Neural progenitor cell (in vitro differentiated cells): ENCODE data around the gene GULP1. TPM values are rescaled to one million over a fixed set of nuclear protein-coding genes. Genes with fewer than 3 reads are reported as not detected.
A peak's percentile ranks its signal among the peaks of the same experiment; 100 is the strongest.

Source experiments
- DNase-seq: peaks from one replicate; pipeline ENCODE4 v3.0.0-alpha.2; 2016; ENCODE audit warnings: low spot score
- H2AFZ ChIP-seq: fragments of 200-600 bp; sonication (generic); replicated peaks from 2 replicates; pipeline ENCODE4 v1.6.1; 2016; ENCODE audit warnings: antibody characterized with exemption
- H3F3A ChIP-seq: fragments of 200-600 bp; sonication (generic); 2 replicates; pipeline ENCODE4 v1.6.1; 2016; ENCODE audit warnings: antibody characterized with exemption, low read depth
- H3K27ac ChIP-seq: fragments of 200-600 bp; sonication (generic); 2 replicates; pipeline ENCODE4 v1.5.1; 2016; ENCODE audit warnings: mild to moderate bottlenecking
- H3K27me3 ChIP-seq: fragments of 200-600 bp; sonication (generic); 2 replicates; pipeline ENCODE4 v1.6.1; 2016; ENCODE audit warnings: mild to moderate bottlenecking, moderate library complexity
- H3K36me3 ChIP-seq: fragments of 200-600 bp; sonication (generic); 2 replicates; pipeline ENCODE4 v1.5.1; 2016
- H3K4me1 ChIP-seq: fragments of 200-600 bp; sonication (generic); 2 replicates; pipeline ENCODE4 v1.6.1; 2016; ENCODE audit warnings: mixed run types
- H3K4me2 ChIP-seq: fragments of 200-600 bp; sonication (generic); 2 replicates; pipeline ENCODE4 v1.6.1; 2016
- H3K4me3 ChIP-seq: fragments of 200-600 bp; sonication (generic); 2 replicates; pipeline ENCODE4 v1.5.1; 2016
- H3K79me2 ChIP-seq: fragments of 200-600 bp; sonication (generic); 2 replicates; pipeline ENCODE4 v1.6.1; 2016; ENCODE audit warnings: low read depth
- H3K9ac ChIP-seq: fragments of 200-600 bp; sonication (generic); 2 replicates; pipeline ENCODE4 v1.6.1; 2016
- H3K9me3 ChIP-seq: fragments of 200-600 bp; sonication (generic); 2 replicates; pipeline ENCODE4 v1.5.1; 2016; ENCODE audit warnings: low read depth
- H4K20me1 ChIP-seq: fragments of 200-600 bp; sonication (generic); 2 replicates; pipeline ENCODE4 v1.6.1; 2016; ENCODE audit warnings: low read depth
- H3K27ac Mint-ChIP-seq: 3 replicates; pipeline ENCODE4 v1.8.0; 2021; ENCODE audit warnings: mixed read lengths
- H3K27me3 Mint-ChIP-seq: 2 replicates; pipeline ENCODE4 v1.8.0; 2022; ENCODE audit warnings: low read depth, mild to moderate bottlenecking, inconsistent platforms, moderate library complexity, mixed read lengths; ENCODE audit not compliant: insufficient read depth
- H3K36me3 Mint-ChIP-seq: 3 replicates; pipeline ENCODE4 v1.8.0; 2021; ENCODE audit warnings: mixed read lengths
- H3K4me1 Mint-ChIP-seq: 3 replicates; pipeline ENCODE4 v1.8.0; 2021; ENCODE audit warnings: mixed read lengths
- H3K4me3 Mint-ChIP-seq: 3 replicates; pipeline ENCODE4 v1.8.0; 2021; ENCODE audit warnings: mild to moderate bottlenecking, moderate library complexity, mixed read lengths
- H3K9me3 Mint-ChIP-seq: 3 replicates; pipeline ENCODE4 v1.8.0; 2020; ENCODE audit warnings: mixed read lengths
- CTCF ChIP-seq: fragments of 200-600 bp; sonication (generic); IDR thresholded peaks from 2 replicates; pipeline ENCODE4 v1.5.1; 2017; ENCODE audit warnings: antibody characterized with exemption, mild to moderate bottlenecking
- EZH2 ChIP-seq: fragments of 200-600 bp; sonication (generic); IDR thresholded peaks from 2 replicates; pipeline ENCODE4 v1.6.1; 2017; ENCODE audit warnings: antibody characterized with exemption, mild to moderate bottlenecking, moderate library complexity
- EZH2phosphoT487 ChIP-seq: fragments of 200-600 bp; sonication (generic); IDR thresholded peaks from 2 replicates; pipeline ENCODE4 v1.6.1; 2017; ENCODE audit warnings: antibody characterized with exemption
- total RNA-seq: library from RNA; depleted of rRNA; stranded (reverse); fragments of >200 nt; gene quantifications from 2 replicates; pipeline ENCODE4 v1.2.3, GENCODE V29; 2015; ENCODE audit warnings: low replicate concordance

Gene GULP1
- total RNA-seq, 1 donor from 2014 or later = 154 TPM

- Mint-ChIP-seq H3K27me3 (peaks cover 3% of the 10 kb centered on the region), H3K36me3 (peaks cover 27% of the 10 kb centered on the region), H3K27ac (no peak overlapping the region), H3K4me3 (no peak overlapping the region), H3K9me3 (peaks cover 19% of the 10 kb centered on the region), H3K4me1 (peaks cover 5% of the 10 kb centered on the region)
- no peaks in the 10 kb centered on the region for H3K4me1 ChIP-seq
- no peak overlapping the region for H2AFZ ChIP-seq
- no peaks in the 10 kb centered on the region for H3F3A ChIP-seq
- no peaks in the 10 kb centered on the region for H3K27me3 ChIP-seq
- no peak overlapping the region for H3K9ac ChIP-seq
- H3K27ac ChIP-seq = no peak overlapping the region
- TF ChIP-seq EZH2phosphoT487 = no peak
- TF ChIP-seq CTCF = no peak
- TF ChIP-seq EZH2 = no peak
- no peak overlapping the region for H3K4me3 ChIP-seq
- H3K4me2 ChIP-seq = no peak overlapping the region
- peaks cover 59% of the 10 kb centered on the region for H3K79me2 ChIP-seq
- peak; percentile 27 for DNase-seq
- no peaks in the 10 kb centered on the region for H4K20me1 ChIP-seq
- H3K36me3 ChIP-seq = no peaks in the 10 kb centered on the region
- H3K9me3 ChIP-seq = no peaks in the 10 kb centered on the region
These were observed 107.5 kb downstream of the GULP1 start for GRCh38 chr2:188399159-188399558.

GRCh38 chr2:188403676-188404075, 112.0 kb downstream of the GULP1 start:
- no peak overlapping the region for H3K27ac Mint-ChIP-seq
- H3F3A ChIP-seq = no peaks in the 10 kb centered on the region
- peaks cover 24% of the 10 kb centered on the region for H3K9me3 Mint-ChIP-seq
- no peak overlapping the region for H3K4me3 ChIP-seq
- no peaks in the 10 kb centered on the region for H3K4me1 ChIP-seq
- H3K4me3 Mint-ChIP-seq = no peak overlapping the region
- H3K4me1 Mint-ChIP-seq = peaks cover 4% of the 10 kb centered on the region
- H3K27ac ChIP-seq = no peak overlapping the region
- peaks cover 10% of the 10 kb centered on the region for H3K36me3 Mint-ChIP-seq
- no peak overlapping the region for H2AFZ ChIP-seq
- no peaks in the 10 kb centered on the region for H3K27me3 ChIP-seq
- TF ChIP-seq EZH2 (no peak), CTCF (no peak), EZH2phosphoT487 (no peak)
- H4K20me1 ChIP-seq = no peaks in the 10 kb centered on the region
- no peak overlapping the region for H3K9ac ChIP-seq
- H3K79me2 ChIP-seq = peaks cover 34% of the 10 kb centered on the region
- H3K27me3 Mint-ChIP-seq = peaks cover 3% of the 10 kb centered on the region
- peaks cover 18% of the 10 kb centered on the region for H3K9me3 ChIP-seq
- H3K36me3 ChIP-seq = peaks cover 10% of the 10 kb centered on the region
- DNase-seq = no peak
- H3K4me2 ChIP-seq = no peak overlapping the region

- Histone ChIP-seq H3K9me3 (peaks cover 18% of the 10 kb centered on the region), H3F3A (no peaks in the 10 kb centered on the region), H3K79me2 (peaks cover 32% of the 10 kb centered on the region), H3K27ac (no peak overlapping the region), H2AFZ (no peak overlapping the region), H3K4me3 (no peak overlapping the region), H3K4me1 (no peaks in the 10 kb centered on the region), H3K36me3 (peaks cover 10% of the 10 kb centered on the region), H4K20me1 (no peaks in the 10 kb centered on the region), H3K4me2 (no peak overlapping the region), H3K27me3 (no peaks in the 10 kb centered on the region), H3K9ac (no peak overlapping the region)
- Mint-ChIP-seq H3K36me3 (peaks cover 10% of the 10 kb centered on the region), H3K4me1 (no peaks in the 10 kb centered on the region), H3K4me3 (no peak overlapping the region), H3K27ac (no peak overlapping the region), H3K27me3 (peaks cover 3% of the 10 kb centered on the region), H3K9me3 (peaks cover 24% of the 10 kb centered on the region)
- no peak for TF ChIP-seq EZH2phosphoT487
- no peak for TF ChIP-seq EZH2
- TF ChIP-seq CTCF = no peak
- no peak for DNase-seq
These were observed 112.8 kb downstream of the GULP1 start for GRCh38 chr2:188404341-188405004.
